ENCODE results near the gene AP2A1. TPM values are rescaled to one million over a fixed set of nuclear protein-coding genes. Genes with fewer than 3 reads are reported as not detected.

The AP2A1 gene
- total and polyA plus RNA-seq, 4 donors = 31.5 to 87.2 (median 54.4) TPM

DNA sequence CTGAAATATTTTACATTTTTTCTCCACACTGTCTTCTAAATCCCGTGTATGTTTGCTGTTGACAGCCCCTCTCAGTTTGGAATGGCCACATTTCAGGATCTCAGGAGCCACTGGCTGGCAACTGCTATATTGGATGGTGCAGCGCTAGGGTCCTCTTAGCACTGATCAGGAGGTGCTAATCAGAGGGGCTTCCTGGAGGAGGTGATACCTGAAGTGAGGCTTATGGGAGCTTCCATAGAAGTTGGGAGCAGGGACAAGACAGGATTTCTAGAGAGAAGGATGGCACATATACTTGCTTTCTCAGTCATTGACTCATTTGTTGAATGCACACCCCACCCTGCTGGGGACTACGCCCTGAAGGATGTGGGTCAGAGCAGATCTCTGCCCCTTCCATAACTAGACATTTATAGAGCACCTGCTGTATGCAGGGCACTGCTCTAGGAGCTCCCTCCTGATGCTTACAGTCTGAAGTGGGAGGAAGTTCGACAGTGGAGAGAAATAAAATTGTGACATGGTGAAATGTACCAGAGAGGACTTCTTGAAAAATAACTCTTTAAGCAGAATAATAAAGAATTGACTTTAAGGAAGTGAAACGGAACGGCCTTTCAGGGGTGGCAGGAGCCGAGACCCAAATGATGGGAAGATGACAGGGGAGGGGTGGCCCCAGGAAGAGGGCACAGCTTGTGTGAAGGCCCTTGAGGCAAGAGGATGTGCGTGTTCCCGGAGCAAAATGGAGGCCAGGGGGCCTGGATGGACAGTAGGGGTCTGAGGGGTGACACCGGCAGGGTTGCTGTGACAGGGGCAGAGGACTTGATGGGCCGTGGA is 13.1 kb downstream of the AP2A1 start:
- H3K9ac ChIP-seq (ENCODE audit: insufficient read depth in 1 of 2, low read length in 2 of 2) = no peak overlapping the region
- H3K27ac ChIP-seq (ENCODE audit: low read depth in 1 of 2, low read length in 1 of 2) = no peak overlapping the region
- H3K36me3 ChIP-seq (ENCODE audit: control insufficient read depth in 4 of 4, insufficient read depth in 4 of 4, low read length in 4 of 4) = peaks cover 15 to 22% (median 20%) of the 10 kb centered on the region in 4 donors
- 70 to 74% methylated on average over 11 of the region's 11 CpGs for WGBS, 2 donors
- no peak overlapping the region for H3K4me3 ChIP-seq
- no peaks in the 10 kb centered on the region for H3K4me1 ChIP-seq (ENCODE audit: control insufficient read depth in 5 of 5, insufficient read depth in 5 of 5, low read length in 5 of 5)
- H3K27me3 ChIP-seq (ENCODE audit: control insufficient read depth in 3 of 3, insufficient read depth in 3 of 3, low read length in 2 of 3) = no peaks in the 10 kb centered on the region
- TF ChIP-seq, protein P1, sequence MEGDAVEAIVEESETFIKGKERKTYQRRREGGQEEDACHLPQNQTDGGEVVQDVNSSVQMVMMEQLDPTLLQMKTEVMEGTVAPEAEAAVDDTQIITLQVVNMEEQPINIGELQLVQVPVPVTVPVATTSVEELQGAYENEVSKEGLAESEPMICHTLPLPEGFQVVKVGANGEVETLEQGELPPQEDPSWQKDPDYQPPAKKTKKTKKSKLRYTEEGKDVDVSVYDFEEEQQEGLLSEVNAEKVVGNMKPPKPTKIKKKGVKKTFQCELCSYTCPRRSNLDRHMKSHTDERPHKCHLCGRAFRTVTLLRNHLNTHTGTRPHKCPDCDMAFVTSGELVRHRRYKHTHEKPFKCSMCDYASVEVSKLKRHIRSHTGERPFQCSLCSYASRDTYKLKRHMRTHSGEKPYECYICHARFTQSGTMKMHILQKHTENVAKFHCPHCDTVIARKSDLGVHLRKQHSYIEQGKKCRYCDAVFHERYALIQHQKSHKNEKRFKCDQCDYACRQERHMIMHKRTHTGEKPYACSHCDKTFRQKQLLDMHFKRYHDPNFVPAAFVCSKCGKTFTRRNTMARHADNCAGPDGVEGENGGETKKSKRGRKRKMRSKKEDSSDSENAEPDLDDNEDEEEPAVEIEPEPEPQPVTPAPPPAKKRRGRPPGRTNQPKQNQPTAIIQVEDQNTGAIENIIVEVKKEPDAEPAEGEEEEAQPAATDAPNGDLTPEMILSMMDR (IDR thresholded peaks at IDR 0.05; ENCODE audit: control extremely low read depth, extremely low read depth) = no peak
- ATAC-seq (ENCODE audit: insufficient read depth, low FRiP score) (no peak), DNase-seq (no peak)
- no peaks in the 10 kb centered on the region for H3K9me3 ChIP-seq (ENCODE audit: control insufficient read depth in 4 of 4, insufficient read depth in 3 of 4, low read length in 3 of 4)

GRCh38 chr19:49780861-49781260 is 14.1 kb downstream of the AP2A1 start:
- no peaks in the 10 kb centered on the region for H3K27me3 ChIP-seq (ENCODE audit: control insufficient read depth in 3 of 3, insufficient read depth in 3 of 3, low read length in 2 of 3)
- TF ChIP-seq, protein P1 (IDR thresholded peaks at IDR 0.05; ENCODE audit: control extremely low read depth, extremely low read depth) = no peak
- H3K36me3 ChIP-seq (ENCODE audit: control insufficient read depth in 4 of 4, insufficient read depth in 4 of 4, low read length in 4 of 4) = peaks cover 16 to 26% (median 21%) of the 10 kb centered on the region in 4 donors
- no peak overlapping the region for H3K27ac ChIP-seq (ENCODE audit: low read depth in 1 of 2, low read length in 1 of 2)
- H3K9ac ChIP-seq (ENCODE audit: insufficient read depth in 1 of 2, low read length in 2 of 2) = no peak overlapping the region
- 91 to 92% methylated on average over 8 of the region's 8 CpGs for WGBS, 2 donors
- no peak for DNase-seq
- H3K4me3 ChIP-seq = no peak overlapping the region
- no peak for ATAC-seq (ENCODE audit: insufficient read depth, low FRiP score)
- no peaks in the 10 kb centered on the region for H3K9me3 ChIP-seq (ENCODE audit: control insufficient read depth in 4 of 4, insufficient read depth in 3 of 4, low read length in 3 of 4)
- H3K4me1 ChIP-seq (ENCODE audit: control insufficient read depth in 5 of 5, insufficient read depth in 5 of 5, low read length in 5 of 5) = no peaks in the 10 kb centered on the region

DNA sequence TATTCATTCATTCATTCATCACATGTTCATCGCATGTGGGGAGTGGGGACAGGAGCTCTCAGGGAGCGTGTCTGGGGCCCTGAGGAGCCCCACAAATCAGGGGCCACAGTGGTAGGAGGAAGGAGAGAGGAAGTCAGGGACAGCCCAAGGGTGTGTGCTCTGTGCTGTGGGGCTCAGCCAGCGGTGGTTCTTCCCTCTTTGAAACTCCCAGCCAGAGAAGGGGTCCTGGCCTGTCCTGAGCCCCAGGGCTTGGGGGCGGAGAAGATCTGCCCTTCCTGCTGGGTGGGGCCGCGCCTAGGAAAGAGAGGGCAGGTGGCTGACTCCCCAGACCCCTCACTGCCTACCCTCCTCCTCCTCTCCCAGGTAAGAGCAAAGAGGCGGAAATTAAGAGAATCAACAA is 14.6 kb downstream of the AP2A1 start:
- Histone ChIP-seq H3K27ac (ENCODE audit: low read depth in 1 of 2, low read length in 1 of 2) (no peak overlapping the region), H3K36me3 (ENCODE audit: control insufficient read depth in 4 of 4, insufficient read depth in 4 of 4, low read length in 4 of 4) (peaks cover 16 to 25% (median 21%) of the 10 kb centered on the region in 4 donors), H3K4me1 (ENCODE audit: control insufficient read depth in 5 of 5, insufficient read depth in 5 of 5, low read length in 5 of 5) (no peaks in the 10 kb centered on the region), H3K9me3 (ENCODE audit: control insufficient read depth in 4 of 4, insufficient read depth in 3 of 4, low read length in 3 of 4) (no peaks in the 10 kb centered on the region), H3K27me3 (ENCODE audit: control insufficient read depth in 3 of 3, insufficient read depth in 3 of 3, low read length in 2 of 3) (no peaks in the 10 kb centered on the region), H3K9ac (ENCODE audit: insufficient read depth in 1 of 2, low read length in 2 of 2) (no peak overlapping the region), H3K4me3 (no peak overlapping the region)
- 84 to 88% methylated on average over 6 to 7 of the region's 7 CpGs for WGBS, 2 donors
- TF ChIP-seq, protein P1 (IDR thresholded peaks at IDR 0.05; ENCODE audit: control extremely low read depth, extremely low read depth) = no peak
- DNase-seq (no peak), ATAC-seq (ENCODE audit: insufficient read depth, low FRiP score) (no peak)
